Mucosa of rectum (tissue), 2 donors: Measurements from ENCODE around the gene CAMK2B.

Experiments
- H3K27ac ChIP-seq, 2 donors: one replicate each; pipeline ENCODE4 v1.7.0; 2013; ENCODE audit warnings: inconsistent platforms in 2 of 2, low read depth in 2 of 2, low read length in 2 of 2
- H3K27me3 ChIP-seq, 2 donors: one replicate each; pipeline ENCODE4 v1.7.0; 2013; ENCODE audit warnings: low read length in 2 of 2; ENCODE audit not compliant: control insufficient read depth in 2 of 2, insufficient read depth in 2 of 2
- H3K36me3 ChIP-seq, 2 donors: one replicate each; pipeline ENCODE4 v1.7.0; 2013; ENCODE audit warnings: low read length in 2 of 2; ENCODE audit not compliant: control insufficient read depth in 2 of 2, insufficient read depth in 2 of 2
- H3K4me1 ChIP-seq, 2 donors: one replicate each; pipeline ENCODE4 v1.7.0; 2013; ENCODE audit warnings: low read length in 2 of 2, mild to moderate bottlenecking in 1 of 2; ENCODE audit not compliant: control insufficient read depth in 2 of 2, insufficient read depth in 2 of 2
- H3K4me3 ChIP-seq, 2 donors: one replicate each; pipeline ENCODE4 v1.7.0; 2013; ENCODE audit warnings: low read length in 2 of 2
- H3K9ac ChIP-seq, 2 donors: one replicate each; pipeline ENCODE4 v1.7.0; 2013; ENCODE audit warnings: low read length in 2 of 2, low read depth in 1 of 2, mild to moderate bottlenecking in 1 of 2
- H3K9me3 ChIP-seq, 2 donors: one replicate each; pipeline ENCODE4 v1.7.0; 2013; ENCODE audit warnings: low read length in 2 of 2; ENCODE audit not compliant: control insufficient read depth in 2 of 2
- donor health status: healthy.
- donor health status: Normal muscosa, but diverticular disease.

Gene CAMK2B

GRCh38 chr7:44310221-44310848 lies 15.1 kb downstream of the CAMK2B start:
- peaks cover 0 to 7% of the 10 kb centered on the region in 2 donors for H3K4me1 ChIP-seq
- no peaks in the 10 kb centered on the region for H3K9me3 ChIP-seq
- H3K27me3 ChIP-seq, result peaks cover 13 to 15% of the 10 kb centered on the region in 2 donors
- H3K36me3 ChIP-seq, result no peaks in the 10 kb centered on the region
- no peak overlapping the region for H3K9ac ChIP-seq
- peak overlapping the region in 1 of 2 donors; percentile 37 for H3K4me3 ChIP-seq
- no peak overlapping the region for H3K27ac ChIP-seq

GRCh38 chr7:44309271-44310091 lies 15.9 kb downstream of the CAMK2B start:
- H3K4me3 ChIP-seq, result peak overlapping the region; percentile 34 to 37
- H3K4me1 ChIP-seq, result peaks cover 0 to 7% of the 10 kb centered on the region in 2 donors
- H3K36me3 ChIP-seq, result no peaks in the 10 kb centered on the region
- no peaks in the 10 kb centered on the region for H3K9me3 ChIP-seq
- no peak overlapping the region for H3K27ac ChIP-seq
- no peak overlapping the region for H3K9ac ChIP-seq
- peaks cover 13 to 15% of the 10 kb centered on the region in 2 donors for H3K27me3 ChIP-seq

- no peak overlapping the region for H3K9ac ChIP-seq
- peaks cover 0 to 7% of the 10 kb centered on the region in 2 donors for H3K4me1 ChIP-seq
- H3K27ac ChIP-seq, result no peak overlapping the region
- H3K36me3 ChIP-seq, result no peaks in the 10 kb centered on the region
- no peak overlapping the region for H3K4me3 ChIP-seq
- no peaks in the 10 kb centered on the region for H3K9me3 ChIP-seq
- H3K27me3 ChIP-seq, result peaks cover 13 to 15% of the 10 kb centered on the region in 2 donors
These were observed 16.7 kb downstream of the CAMK2B start for GRCh38 chr7:44308596-44309270.

DNA sequence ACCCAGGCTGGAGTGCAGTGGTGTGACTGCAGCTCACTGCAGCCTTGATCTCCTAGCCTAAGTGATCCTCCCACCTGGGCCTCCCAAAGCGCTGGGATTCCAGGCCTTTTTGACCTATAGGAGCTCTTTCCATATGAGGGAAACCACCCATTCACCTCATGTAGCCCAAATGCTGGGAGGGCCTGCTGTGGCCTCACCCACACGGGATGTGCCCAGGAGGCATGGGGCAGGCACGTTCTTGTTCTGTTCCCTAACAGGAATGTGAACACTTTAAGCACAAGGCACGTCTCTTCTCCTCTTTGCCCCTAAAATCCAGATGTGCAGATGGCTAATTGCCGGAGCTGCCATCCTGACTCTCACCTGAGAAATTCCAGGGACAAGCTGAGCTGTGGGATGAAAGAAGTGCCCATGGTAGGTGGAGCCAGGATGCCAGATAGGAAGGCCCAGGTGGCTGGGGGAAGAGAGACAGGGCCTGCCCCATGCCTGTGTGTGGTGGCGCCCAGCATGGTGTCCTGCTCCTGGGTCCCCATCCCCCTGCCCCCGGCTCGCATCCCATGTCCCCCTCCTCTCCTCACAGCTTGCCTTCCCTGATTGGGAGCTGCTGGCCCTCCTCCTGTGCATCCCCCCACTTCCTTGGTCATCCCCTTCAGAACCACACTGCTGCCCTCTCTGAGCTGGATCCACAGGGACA lies 17.3 kb downstream of the CAMK2B start:
- Histone ChIP-seq H3K4me1 (peaks cover 0 to 7% of the 10 kb centered on the region in 2 donors), H3K36me3 (no peaks in the 10 kb centered on the region), H3K9me3 (no peaks in the 10 kb centered on the region), H3K9ac (no peak overlapping the region), H3K27ac (no peak overlapping the region), H3K4me3 (no peak overlapping the region), H3K27me3 (peaks cover 13 to 15% of the 10 kb centered on the region in 2 donors)

- Histone ChIP-seq H3K9ac (no peak overlapping the region), H3K27ac (no peak overlapping the region), H3K4me3 (no peak overlapping the region), H3K36me3 (no peaks in the 10 kb centered on the region), H3K9me3 (no peaks in the 10 kb centered on the region), H3K27me3 (peaks cover 13 to 15% of the 10 kb centered on the region in 2 donors), H3K4me1 (peaks cover 0 to 7% of the 10 kb centered on the region in 2 donors)
These were observed 18.0 kb downstream of the CAMK2B start for GRCh38 chr7:44307301-44307900.

DNA sequence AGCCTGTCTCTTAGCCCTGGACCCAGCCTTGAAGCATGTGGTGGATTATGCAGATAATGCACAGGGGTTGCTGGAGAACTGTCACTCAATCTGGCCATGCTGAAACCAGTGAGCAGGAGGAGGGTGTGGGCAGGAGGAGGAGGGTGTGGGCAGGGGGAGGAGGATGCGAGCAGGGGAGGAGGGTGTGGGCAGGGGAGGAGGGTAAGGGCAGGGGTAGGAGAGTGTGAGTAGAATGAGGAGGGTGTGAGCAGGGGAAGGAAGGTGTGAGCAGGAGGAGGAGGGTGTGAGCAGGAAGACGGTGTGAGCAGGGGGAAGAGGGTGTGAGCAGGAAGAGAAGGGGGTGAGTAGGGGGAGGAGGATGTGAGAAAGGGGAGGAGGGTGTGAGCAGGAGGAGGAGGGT lies 18.8 kb downstream of the CAMK2B start:
- H3K4me3 ChIP-seq, result no peak overlapping the region
- H3K27ac ChIP-seq, result no peak overlapping the region
- H3K9ac ChIP-seq, result no peak overlapping the region
- peaks cover 0 to 7% of the 10 kb centered on the region in 2 donors for H3K4me1 ChIP-seq
- H3K9me3 ChIP-seq, result no peaks in the 10 kb centered on the region
- no peaks in the 10 kb centered on the region for H3K36me3 ChIP-seq
- peaks cover 13 to 15% of the 10 kb centered on the region in 2 donors for H3K27me3 ChIP-seq

DNA sequence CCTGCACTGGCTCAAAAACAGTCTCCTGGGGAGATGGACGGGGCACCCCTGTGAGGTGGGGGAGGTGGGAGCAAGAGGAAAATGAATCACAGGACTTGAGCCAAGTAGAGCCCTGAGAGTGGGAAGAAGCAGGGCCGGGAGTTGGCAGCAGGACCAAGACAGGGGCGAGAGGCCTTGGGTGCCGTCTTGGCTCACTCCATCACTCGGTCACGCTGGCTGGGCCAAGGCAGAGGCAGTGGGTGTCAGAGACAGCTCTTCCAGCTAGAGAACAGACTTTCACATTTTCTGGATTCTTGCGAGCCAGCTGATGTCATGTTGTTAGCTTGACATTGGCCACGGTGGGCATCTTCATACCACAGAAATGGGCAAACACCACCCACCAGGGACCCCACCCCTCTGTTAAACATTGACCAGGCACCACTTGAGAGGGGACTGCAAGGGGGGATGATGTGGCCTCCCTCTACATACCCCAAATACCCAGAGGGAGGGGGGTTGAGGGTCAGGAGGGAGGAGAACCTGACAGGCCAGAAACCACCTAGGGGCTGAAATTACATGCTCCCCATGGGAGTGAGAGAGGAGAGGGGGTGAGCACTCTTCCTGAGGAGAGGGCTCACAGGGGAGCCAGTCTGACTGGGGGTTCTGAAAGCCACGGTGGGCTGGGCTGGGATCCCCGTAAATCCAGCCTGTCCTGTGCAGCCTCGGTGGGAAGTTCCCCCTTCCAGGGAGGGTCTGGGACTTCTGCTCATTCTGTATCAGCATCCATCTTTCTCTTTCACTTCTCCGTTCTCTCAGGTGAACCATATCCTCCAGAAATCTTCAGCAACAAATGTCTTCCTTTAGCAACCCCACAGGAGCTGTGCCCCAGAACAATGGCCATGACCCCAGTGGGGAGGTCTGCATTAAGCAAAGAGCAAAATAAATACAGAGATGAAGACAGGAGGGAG lies 19.6 kb downstream of the CAMK2B start:
- H3K27ac ChIP-seq, result no peak overlapping the region
- no peak overlapping the region for H3K9ac ChIP-seq
- H3K9me3 ChIP-seq, result no peaks in the 10 kb centered on the region
- no peaks in the 10 kb centered on the region for H3K36me3 ChIP-seq
- H3K4me1 ChIP-seq, result peaks cover 0 to 7% of the 10 kb centered on the region in 2 donors
- H3K27me3 ChIP-seq, result peaks cover 13 to 15% of the 10 kb centered on the region in 2 donors
- no peak overlapping the region for H3K4me3 ChIP-seq

DNA sequence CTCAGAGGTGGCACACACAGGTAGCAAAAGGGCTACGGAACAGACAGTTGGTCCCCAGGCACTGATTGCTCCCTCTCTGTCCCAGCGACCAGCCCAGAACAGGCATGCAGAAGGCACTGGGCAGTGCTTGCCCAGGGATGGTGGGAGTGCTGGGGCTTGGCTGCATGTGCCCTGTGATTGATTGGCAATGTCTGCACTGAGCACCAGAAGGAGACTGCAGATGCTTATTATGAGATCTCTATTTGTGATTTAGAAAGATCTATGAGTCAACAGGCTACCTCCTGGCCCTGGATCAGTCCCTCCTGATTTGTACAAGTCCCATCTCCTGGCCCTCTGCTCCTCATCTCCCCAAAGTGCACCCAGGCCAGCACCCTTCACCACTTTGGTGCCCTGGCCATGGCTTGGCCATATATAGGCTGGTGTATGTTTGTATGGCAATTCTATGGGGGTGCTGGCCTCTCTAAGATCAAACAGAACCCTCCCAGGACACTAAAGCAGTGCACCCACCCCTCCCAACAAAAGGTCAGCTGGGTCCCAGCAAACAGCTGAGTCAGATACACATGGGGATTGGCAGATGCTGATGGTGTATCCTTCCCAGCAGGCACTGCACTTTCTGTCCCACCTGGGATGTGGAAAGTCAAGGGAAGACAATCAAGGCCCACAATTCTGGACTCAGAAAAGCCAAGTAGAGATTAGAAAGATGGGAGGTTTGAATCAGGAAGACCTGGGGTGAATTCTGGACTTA lies 30.9 kb downstream of the CAMK2B start:
- H3K36me3 ChIP-seq, result no peaks in the 10 kb centered on the region
- no peaks in the 10 kb centered on the region for H3K4me1 ChIP-seq
- no peak overlapping the region for H3K4me3 ChIP-seq
- H3K27ac ChIP-seq, result no peak overlapping the region
- H3K27me3 ChIP-seq, result peaks cover 8 to 11% of the 10 kb centered on the region in 2 donors
- no peaks in the 10 kb centered on the region for H3K9me3 ChIP-seq
- H3K9ac ChIP-seq, result no peak overlapping the region
